Esophagus squamous epithelium (tissue), 4 donors: Measurements from ENCODE around the gene ABCB10.

Experiments used
- POLR2A ChIP-seq, 4 donors: fragments of 450-650 bp; IDR thresholded peaks; one replicate each; pipeline ENCODE4 v1.6.1; 2017; ENCODE audit warnings: antibody characterized with exemption in 4 of 4, mild to moderate bottlenecking in 4 of 4, moderate library complexity in 3 of 4
- TF ChIP-seq, protein P1 (sequence below), 6 experiments: fragments of 450-650 bp in 4 of 6; fragments of 200-600 bp in 2 of 6; sonication (generic) in 2 of 6; IDR thresholded peaks; one replicate each; pipeline ENCODE4 v1.5.1; 2016 to 2019; ENCODE audit warnings: antibody characterized with exemption in 6 of 6, mild to moderate bottlenecking in 4 of 6, moderate library complexity in 4 of 6

DNA sequence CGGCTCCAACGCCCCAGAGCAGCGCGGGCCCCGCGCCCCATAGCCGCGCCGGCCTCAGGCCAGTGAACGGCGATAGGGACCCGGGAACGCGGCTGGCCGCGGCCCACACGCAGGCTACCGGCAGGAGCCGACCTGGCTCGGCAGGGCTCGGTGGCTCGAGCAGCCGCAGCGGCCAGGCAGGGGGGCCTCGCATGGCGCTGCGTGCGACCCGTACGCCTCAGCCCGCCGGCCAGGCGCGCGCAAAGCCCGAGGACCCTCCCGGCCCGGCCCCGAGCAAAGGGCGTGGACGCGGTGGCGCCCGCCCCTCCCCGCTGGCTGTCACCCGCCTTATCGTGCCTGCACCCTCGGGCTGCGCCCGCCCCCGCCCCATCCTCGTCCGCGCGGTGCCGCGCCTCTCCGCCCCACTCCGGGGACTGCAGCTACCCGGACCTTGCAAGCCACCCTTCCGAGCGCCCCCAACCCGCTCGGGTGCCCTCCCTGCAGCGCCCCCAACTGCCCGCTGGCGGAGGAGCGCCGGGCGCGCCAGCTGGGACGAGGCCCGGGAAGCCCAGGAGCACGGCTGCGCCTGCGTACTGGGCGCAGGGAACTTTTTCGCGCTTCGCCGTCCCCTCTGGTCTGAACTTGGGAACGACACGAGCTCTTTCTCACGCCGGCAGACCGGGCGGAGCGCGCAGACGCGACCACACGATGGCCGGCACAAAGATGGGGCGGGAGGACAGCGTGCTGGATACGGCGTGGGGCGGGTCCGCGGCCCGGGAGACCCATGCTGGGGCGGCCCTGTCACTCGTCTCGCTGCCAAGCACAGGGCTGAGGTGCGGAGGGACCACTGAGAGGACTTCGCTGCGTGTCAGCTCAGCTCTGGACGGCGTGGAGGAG, at the start of gene ABCB10:
- TF ChIP-seq, protein P1, sequence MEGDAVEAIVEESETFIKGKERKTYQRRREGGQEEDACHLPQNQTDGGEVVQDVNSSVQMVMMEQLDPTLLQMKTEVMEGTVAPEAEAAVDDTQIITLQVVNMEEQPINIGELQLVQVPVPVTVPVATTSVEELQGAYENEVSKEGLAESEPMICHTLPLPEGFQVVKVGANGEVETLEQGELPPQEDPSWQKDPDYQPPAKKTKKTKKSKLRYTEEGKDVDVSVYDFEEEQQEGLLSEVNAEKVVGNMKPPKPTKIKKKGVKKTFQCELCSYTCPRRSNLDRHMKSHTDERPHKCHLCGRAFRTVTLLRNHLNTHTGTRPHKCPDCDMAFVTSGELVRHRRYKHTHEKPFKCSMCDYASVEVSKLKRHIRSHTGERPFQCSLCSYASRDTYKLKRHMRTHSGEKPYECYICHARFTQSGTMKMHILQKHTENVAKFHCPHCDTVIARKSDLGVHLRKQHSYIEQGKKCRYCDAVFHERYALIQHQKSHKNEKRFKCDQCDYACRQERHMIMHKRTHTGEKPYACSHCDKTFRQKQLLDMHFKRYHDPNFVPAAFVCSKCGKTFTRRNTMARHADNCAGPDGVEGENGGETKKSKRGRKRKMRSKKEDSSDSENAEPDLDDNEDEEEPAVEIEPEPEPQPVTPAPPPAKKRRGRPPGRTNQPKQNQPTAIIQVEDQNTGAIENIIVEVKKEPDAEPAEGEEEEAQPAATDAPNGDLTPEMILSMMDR (IDR thresholded peaks at IDR 0.05) = peak; percentile 72 to 88 (median 79)
- peak in 3 of 4 donors; percentile 3 to 62 (median 7) for TF ChIP-seq POLR2A (IDR thresholded peaks at IDR 0.05)
